HG02885 (cell line): ENCODE data around the gene ITSN1.
"Not testable (repeated sequence)": the region's sequence is repeated elsewhere in the genome, so short reads cannot be mapped to it uniquely, and the experiment has no call there.

ENCODE experiments used
- ATAC-seq: cut with Tn5 transposase; IDR thresholded peaks from one replicate; pipeline ENCODE4 v1.9.1; 2021; ENCODE audit warnings: mild to moderate bottlenecking; ENCODE audit not compliant: unreplicated experiment, poor library complexity

Gene ITSN1

GRCh38 chr21:33712022-33712803 lies 69.9 kb downstream of the ITSN1 start:
- no peak for ATAC-seq

- no peak for ATAC-seq
These were observed 78.8 kb downstream of the ITSN1 start for GRCh38 chr21:33721081-33721480.

GRCh38 chr21:33729139-33729538 lies 86.8 kb downstream of the ITSN1 start:
- ATAC-seq: not testable (repeated sequence)

GRCh38 chr21:33729641-33730040 lies 87.3 kb downstream of the ITSN1 start:
- no peak for ATAC-seq

GRCh38 chr21:33731447-33731846 lies 89.1 kb downstream of the ITSN1 start:
- no peak for ATAC-seq

GRCh38 chr21:33732038-33732437 lies 89.7 kb downstream of the ITSN1 start:
- ATAC-seq: no peak

- ATAC-seq: no peak
These were observed 91.3 kb downstream of the ITSN1 start for GRCh38 chr21:33733601-33734000.

- no peak for ATAC-seq
These were observed 92.0 kb downstream of the ITSN1 start for GRCh38 chr21:33734291-33734690.

GRCh38 chr21:33734818-33735217 lies 92.5 kb downstream of the ITSN1 start:
- no peak for ATAC-seq

GRCh38 chr21:33736569-33736968 lies 94.3 kb downstream of the ITSN1 start:
- ATAC-seq: no peak

GRCh38 chr21:33739701-33740100 lies 97.4 kb downstream of the ITSN1 start:
- ATAC-seq: no peak

GRCh38 chr21:33747420-33747819 lies 105.1 kb downstream of the ITSN1 start:
- no peak for ATAC-seq

- ATAC-seq: no peak
These were observed 106.6 kb downstream of the ITSN1 start for GRCh38 chr21:33748903-33749302.

GRCh38 chr21:33750017-33750416 lies 107.7 kb downstream of the ITSN1 start:
- no peak for ATAC-seq

GRCh38 chr21:33751120-33751519 lies 108.8 kb downstream of the ITSN1 start:
- ATAC-seq: no peak

GRCh38 chr21:33751533-33751932 lies 109.2 kb downstream of the ITSN1 start:
- no peak for ATAC-seq

GRCh38 chr21:33752260-33752659 lies 110.0 kb downstream of the ITSN1 start:
- no peak for ATAC-seq

- no peak for ATAC-seq
These were observed 111.6 kb downstream of the ITSN1 start for GRCh38 chr21:33753886-33754285.

GRCh38 chr21:33754481-33754880 lies 112.2 kb downstream of the ITSN1 start:
- no peak for ATAC-seq

- ATAC-seq: no peak
These were observed 113.1 kb downstream of the ITSN1 start for GRCh38 chr21:33755354-33755753.

GRCh38 chr21:33760641-33761440 lies 118.5 kb downstream of the ITSN1 start:
- no peak for ATAC-seq
